Measurements from ENCODE around the gene PRX. TPM values are rescaled to one million over a fixed set of nuclear protein-coding genes. Genes with fewer than 3 reads are reported as not detected.
A peak's percentile ranks its signal among the peaks of the same experiment; 100 is the strongest.

The PRX gene
- total and polyA plus RNA-seq, 3 donors from 2014 or later, result 3.6 to 5.1 (median 4.9) TPM

- H3K4me3 ChIP-seq, result peak within 1 kb of the TSS; percentile 85 to 96
- 0 to 2% methylated on average over 5 to 74 of the region's 75 CpGs for WGBS, 2 donors
- peak; percentile 100 for DNase-seq
- no peaks in the 10 kb centered on the region for H3K27me3 ChIP-seq
- no peaks in the 10 kb centered on the region for H3K9me3 ChIP-seq
- no peaks in the 10 kb centered on the region for H3K36me3 ChIP-seq (ENCODE audit: low read depth, missing control alignments)
- H3K4me1 ChIP-seq, result peaks cover 17% of the 10 kb centered on the region
- intact Hi-C loops (cut with DNase I; ENCODE audit: low total_unique reads), result no loop called here
- peak; percentile 96 for TF ChIP-seq POLR2A (IDR thresholded peaks at IDR 0.05)
- TF ChIP-seq CTCF (IDR thresholded peaks at IDR 0.05), result peak; percentile 79 to 88 (median 87)
- peak within 1 kb of the TSS; percentile 97 to 100 for H3K27ac ChIP-seq
Measured at GRCh38 chr19:40425450-40426287, 12.5 kb upstream of the PRX start, which contains the start of gene SERTAD1. Gene SERTAD1 (minus strand): TSS chr19:40425992. CDS start chr19:40423546, 2,446 bp downstream.

- 1 to 2% methylated on average over 16 to 20 of the region's 28 CpGs for WGBS, 2 donors
- H3K4me3 ChIP-seq, result peak overlapping the region; percentile 85 to 96
- no peak for TF ChIP-seq CTCF (IDR thresholded peaks at IDR 0.05)
- TF ChIP-seq POLR2A (IDR thresholded peaks at IDR 0.05), result no peak
- no peaks in the 10 kb centered on the region for H3K27me3 ChIP-seq
- H3K4me1 ChIP-seq, result peaks cover 17% of the 10 kb centered on the region
- H3K36me3 ChIP-seq (ENCODE audit: low read depth, missing control alignments), result no peaks in the 10 kb centered on the region
- peak overlapping the region; percentile 97 to 100 for H3K27ac ChIP-seq
- no peaks in the 10 kb centered on the region for H3K9me3 ChIP-seq
- intact Hi-C loops (cut with DNase I; ENCODE audit: low total_unique reads), result no loop called here
- DNase-seq, result peak; percentile 46
Measured at GRCh38 chr19:40424637-40425449, 11.7 kb upstream of the PRX start.

- no peak overlapping the region for H3K4me3 ChIP-seq
- H3K27ac ChIP-seq, result peak overlapping the region in 1 of 2 donors; percentile 97
Measured at GRCh38 chr19:40423938-40424337, 10.8 kb upstream of the PRX start.

More at GRCh38 chr19:40423938-40424337, 10.8 kb upstream of the PRX start:
- no peaks in the 10 kb centered on the region for H3K27me3 ChIP-seq
- intact Hi-C loops (cut with DNase I; ENCODE audit: low total_unique reads), result no loop called here
- H3K9me3 ChIP-seq, result no peaks in the 10 kb centered on the region
- DNase-seq, result no peak
- H3K36me3 ChIP-seq (ENCODE audit: low read depth, missing control alignments), result no peaks in the 10 kb centered on the region
- 97 to 98% methylated on average over 6 of the region's 6 CpGs for WGBS, 2 donors
- peaks cover 17% of the 10 kb centered on the region for H3K4me1 ChIP-seq
- TF ChIP-seq CTCF (IDR thresholded peaks at IDR 0.05), result no peak
- no peak for TF ChIP-seq POLR2A (IDR thresholded peaks at IDR 0.05)
